Trophoblast cell (in vitro differentiated cells and primary cell): ENCODE measurements around the gene UST.

ENCODE experiments used
- DNase-seq, 2 donors: peaks; one replicate each; pipeline ENCODE4 v3.0.0-alpha.2; 2016
- H2AFZ ChIP-seq: 2 replicates; pipeline ENCODE4 v1.6.1; 2013; ENCODE audit warnings: low read length, moderate library complexity, mild to moderate bottlenecking; ENCODE audit not compliant: insufficient read depth, poor library complexity
- H2AK5ac ChIP-seq: 2 replicates; pipeline ENCODE4 v1.6.1; 2013; ENCODE audit warnings: mild to moderate bottlenecking, low read length
- H2BK120ac ChIP-seq: 2 replicates; pipeline ENCODE4 v1.6.1; 2013; ENCODE audit warnings: low read length, mild to moderate bottlenecking, moderate library complexity; ENCODE audit not compliant: insufficient read depth, poor library complexity
- H2BK12ac ChIP-seq: 2 replicates; pipeline ENCODE4 v1.6.1; 2013; ENCODE audit warnings: mild to moderate bottlenecking, low read length, moderate library complexity
- H2BK5ac ChIP-seq: 2 replicates; pipeline ENCODE4 v1.6.1; 2013; ENCODE audit warnings: low read length, low read depth, moderate library complexity, mild to moderate bottlenecking; ENCODE audit not compliant: poor library complexity
- H3K14ac ChIP-seq: 2 replicates; pipeline ENCODE4 v1.6.1; 2013; ENCODE audit warnings: mild to moderate bottlenecking, low read length
- H3K18ac ChIP-seq: 2 replicates; pipeline ENCODE4 v1.6.1; 2013; ENCODE audit warnings: mild to moderate bottlenecking, low read length
- H3K23ac ChIP-seq: 2 replicates; pipeline ENCODE4 v1.6.1; 2013; ENCODE audit warnings: low read length
- H3K27ac ChIP-seq: 2 replicates; pipeline ENCODE4 v1.5.1; 2013; ENCODE audit warnings: low read depth, mild to moderate bottlenecking, inconsistent platforms, low read length, moderate library complexity
- H3K27me3 ChIP-seq: 2 replicates; pipeline ENCODE4 v1.6.1; 2013; ENCODE audit warnings: inconsistent platforms, mild to moderate bottlenecking, low read length, moderate library complexity; ENCODE audit not compliant: insufficient read depth
- H3K36me3 ChIP-seq, 2 experiments: 1 replicate in 1 of 2; 2 replicates in 1 of 2; pipeline ENCODE4 v1.6.1; 2013; ENCODE audit warnings: low read length in 2 of 2, mild to moderate bottlenecking in 2 of 2, moderate library complexity in 1 of 2; ENCODE audit not compliant: insufficient read depth in 2 of 2, control insufficient read depth in 1 of 2
- H3K4ac ChIP-seq: 2 replicates; pipeline ENCODE4 v1.6.1; 2013; ENCODE audit warnings: low read depth, mild to moderate bottlenecking, low read length, moderate library complexity
- H3K4me1 ChIP-seq, 2 experiments: 1 replicate in 1 of 2; 2 replicates in 1 of 2; pipeline ENCODE4 v1.6.1; 2013; ENCODE audit warnings: low read length in 2 of 2, mild to moderate bottlenecking in 2 of 2, moderate library complexity in 1 of 2; ENCODE audit not compliant: insufficient read depth in 2 of 2, control insufficient read depth in 1 of 2
- H3K4me2 ChIP-seq: 2 replicates; pipeline ENCODE4 v1.6.1; 2013; ENCODE audit warnings: inconsistent platforms, mild to moderate bottlenecking, low read length, moderate library complexity
- H3K4me3 ChIP-seq: 2 replicates; pipeline ENCODE4 v1.5.1; 2013; ENCODE audit warnings: mild to moderate bottlenecking, low read depth, low read length, inconsistent platforms
- H3K79me1 ChIP-seq: one replicate; pipeline ENCODE4 v1.6.1; 2013; ENCODE audit warnings: low read length
- H3K79me2 ChIP-seq: 2 replicates; pipeline ENCODE4 v1.6.1; 2013; ENCODE audit warnings: low read length, mild to moderate bottlenecking; ENCODE audit not compliant: control insufficient read depth, insufficient read depth, poor library complexity
- H3K9ac ChIP-seq: 2 replicates; pipeline ENCODE4 v1.6.1; 2013; ENCODE audit warnings: mild to moderate bottlenecking, low read length
- H3K9me3 ChIP-seq: 2 replicates; pipeline ENCODE4 v1.6.1; 2013; ENCODE audit warnings: low read depth, mild to moderate bottlenecking, control low read depth, inconsistent platforms, low read length; ENCODE audit not compliant: insufficient read depth
- H4K12ac ChIP-seq: 2 replicates; pipeline ENCODE4 v1.6.1; 2013; ENCODE audit warnings: low read depth, mild to moderate bottlenecking, low read length, moderate library complexity
- H4K8ac ChIP-seq: 2 replicates; pipeline ENCODE4 v1.6.1; 2013; ENCODE audit warnings: low read depth, mild to moderate bottlenecking, low read length, moderate library complexity
- H4K91ac ChIP-seq: one replicate; pipeline ENCODE4 v1.6.1; 2013; ENCODE audit warnings: low read depth, mild to moderate bottlenecking, low read length, moderate library complexity
- WGBS: extraction: QIAGEN DNeasy Blood & Tissue Kit; methylation state at CpG from one replicate; pipeline ENCODE4 v1.1.7; 2013; ENCODE audit warnings: missing lambda C conversion rate; ENCODE audit not compliant: insufficient read length, insufficient coverage; ENCODE audit errors: extremely low coverage; 5-methylcytosine and 5-hydroxymethylcytosine counted together

Gene UST

GRCh38 chr6:149007846-149008245 is 261.0 kb downstream of the UST start:
- Histone ChIP-seq H2BK5ac (no peak overlapping the region), H3K4me2 (no peak overlapping the region), H3K27me3 (no peaks in the 10 kb centered on the region), H3K4ac (no peak overlapping the region), H4K8ac (no peak overlapping the region), H3K9me3 (no peaks in the 10 kb centered on the region), H2AK5ac (no peak overlapping the region), H2AFZ (no peak overlapping the region), H4K91ac (no peak overlapping the region), H3K4me1 (no peaks in the 10 kb centered on the region), H3K79me2 (no peaks in the 10 kb centered on the region), H3K27ac (no peak overlapping the region), H3K79me1 (peaks cover 2% of the 10 kb centered on the region), H2BK120ac (no peak overlapping the region), H2BK12ac (no peak overlapping the region), H3K14ac (no peak overlapping the region), H4K12ac (no peak overlapping the region), H3K9ac (no peak overlapping the region), H3K18ac (no peak overlapping the region), H3K4me3 (no peak overlapping the region), H3K36me3 (no peaks in the 10 kb centered on the region), H3K23ac (no peak overlapping the region)
- no CpG with 5 or more reads among the region's 2 CpGs for WGBS
- no peak for DNase-seq

DNA sequence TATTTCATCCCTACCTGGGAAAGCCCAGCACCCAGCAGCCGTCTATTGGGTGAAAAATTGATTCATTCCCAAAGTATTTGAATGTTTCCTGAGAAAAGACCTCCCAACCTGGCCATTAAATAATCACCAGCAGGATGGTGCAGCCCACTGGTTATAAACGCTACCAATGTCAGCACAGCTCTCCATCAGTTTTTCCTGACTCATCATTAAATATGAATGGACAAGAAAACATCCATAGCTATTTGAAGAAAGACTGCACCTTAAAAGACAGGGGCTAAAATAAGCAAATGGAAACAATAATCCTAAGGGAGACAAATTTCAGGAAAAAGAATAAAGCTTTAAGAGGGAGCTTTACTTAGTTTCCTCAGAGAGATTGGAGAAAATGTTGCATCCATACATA is 261.9 kb downstream of the UST start:
- Histone ChIP-seq H3K4me3 (no peak overlapping the region), H3K36me3 (no peaks in the 10 kb centered on the region), H3K4me1 (no peaks in the 10 kb centered on the region), H2BK12ac (no peak overlapping the region), H3K79me2 (no peaks in the 10 kb centered on the region), H3K79me1 (peaks cover 2% of the 10 kb centered on the region), H2BK120ac (no peak overlapping the region), H2AK5ac (no peak overlapping the region), H3K23ac (no peak overlapping the region), H3K27ac (no peak overlapping the region), H3K9ac (no peak overlapping the region), H4K91ac (no peak overlapping the region), H2BK5ac (no peak overlapping the region), H3K27me3 (no peaks in the 10 kb centered on the region), H4K12ac (no peak overlapping the region), H3K4ac (no peak overlapping the region), H3K18ac (no peak overlapping the region), H3K4me2 (no peak overlapping the region), H2AFZ (no peak overlapping the region), H3K9me3 (no peaks in the 10 kb centered on the region), H3K14ac (no peak overlapping the region), H4K8ac (no peak overlapping the region)
- no peak for DNase-seq
- WGBS, result no CpG with 5 or more reads among the region's 2 CpGs

DNA sequence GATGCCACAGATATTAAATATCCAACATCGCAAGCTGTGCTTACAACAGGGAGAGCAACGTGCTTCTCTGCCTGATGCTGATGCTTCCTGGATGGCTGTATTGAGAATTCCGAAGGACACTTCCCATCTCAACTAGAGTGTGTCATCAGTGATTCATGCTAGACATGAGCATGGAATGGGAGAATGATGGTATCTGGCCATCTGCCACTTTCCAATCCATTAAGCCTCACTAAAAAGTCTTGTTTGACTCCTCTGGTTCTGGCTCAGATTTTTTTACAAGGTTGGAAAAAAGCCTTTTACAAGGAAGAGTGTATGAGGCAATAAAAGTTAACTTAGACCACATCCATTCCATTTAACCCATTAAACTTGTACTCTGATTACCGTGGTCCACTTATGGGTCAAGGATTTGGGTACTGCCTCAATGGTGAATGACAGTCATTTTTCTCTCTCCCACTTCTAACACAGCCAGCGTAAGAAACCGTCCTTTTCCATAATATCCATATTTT is 265.3 kb downstream of the UST start:
- no peak overlapping the region for H3K4me2 ChIP-seq
- no peak overlapping the region for H2AFZ ChIP-seq
- H4K8ac ChIP-seq, result no peak overlapping the region
- H3K27ac ChIP-seq, result no peak overlapping the region
- H3K27me3 ChIP-seq, result no peaks in the 10 kb centered on the region
- H3K9ac ChIP-seq, result no peak overlapping the region
- no peaks in the 10 kb centered on the region for H3K79me2 ChIP-seq
- peaks cover 0 to 4% of the 10 kb centered on the region in 2 experiments for H3K4me1 ChIP-seq
- H3K23ac ChIP-seq, result no peak overlapping the region
- no peak overlapping the region for H4K12ac ChIP-seq
- WGBS, result no CpG with 5 or more reads among the region's 6 CpGs
- no peak overlapping the region for H3K4me3 ChIP-seq
- no peak overlapping the region for H3K4ac ChIP-seq
- no peaks in the 10 kb centered on the region for H3K9me3 ChIP-seq
- H3K79me1 ChIP-seq, result peaks cover 2% of the 10 kb centered on the region
- H2BK12ac ChIP-seq, result no peak overlapping the region
- H2AK5ac ChIP-seq, result no peak overlapping the region
- H4K91ac ChIP-seq, result no peak overlapping the region
- H2BK120ac ChIP-seq, result no peak overlapping the region
- H3K18ac ChIP-seq, result no peak overlapping the region
- no peaks in the 10 kb centered on the region for H3K36me3 ChIP-seq
- H2BK5ac ChIP-seq, result no peak overlapping the region
- H3K14ac ChIP-seq, result no peak overlapping the region
- DNase-seq, result peak; percentile 82 to 92

DNA sequence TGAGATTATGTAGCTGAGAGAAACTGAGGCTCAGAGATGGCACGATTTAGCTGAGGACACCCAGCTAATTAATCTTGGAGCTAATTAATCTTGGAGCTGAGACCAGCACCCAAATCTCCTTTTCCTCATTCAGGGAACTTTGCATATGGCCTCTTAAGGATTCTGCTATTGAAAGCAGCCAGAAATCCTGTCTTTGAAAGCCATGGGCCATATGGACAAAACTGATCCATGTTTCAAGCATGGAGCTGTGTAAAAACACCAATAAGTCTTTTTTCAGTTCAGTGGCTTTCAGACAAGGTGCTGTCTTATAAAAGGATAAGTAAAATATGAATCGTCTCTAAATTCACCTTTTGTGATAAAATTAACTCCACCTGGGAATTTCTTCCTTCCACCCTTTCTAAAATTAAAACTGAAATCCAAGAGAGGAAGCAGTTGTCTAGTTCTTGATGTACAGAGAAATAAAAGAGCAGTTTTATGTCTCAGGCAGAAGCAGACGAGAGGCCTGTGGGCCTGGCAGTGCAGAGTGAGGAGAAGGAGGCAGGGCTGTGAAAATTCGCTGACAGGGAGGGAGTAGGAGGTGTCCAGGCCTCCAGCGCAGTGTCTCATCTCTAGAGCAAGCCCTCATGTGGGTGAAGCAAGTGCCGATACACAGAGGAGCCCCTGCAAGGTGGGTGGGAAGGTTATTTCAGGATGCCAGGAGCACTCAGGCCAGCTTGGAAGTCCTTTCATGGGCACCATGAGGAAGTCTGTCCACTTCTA is 266.9 kb downstream of the UST start:
- Histone ChIP-seq H3K79me1 (peaks cover 2% of the 10 kb centered on the region), H2BK120ac (no peak overlapping the region), H3K4ac (no peak overlapping the region), H3K4me2 (no peak overlapping the region), H3K4me3 (no peak overlapping the region), H3K79me2 (no peaks in the 10 kb centered on the region), H3K27ac (no peak overlapping the region), H3K9ac (no peak overlapping the region), H3K36me3 (no peaks in the 10 kb centered on the region), H4K91ac (no peak overlapping the region), H3K23ac (no peak overlapping the region), H4K12ac (no peak overlapping the region), H2BK12ac (no peak overlapping the region), H2BK5ac (no peak overlapping the region), H3K18ac (no peak overlapping the region), H2AK5ac (no peak overlapping the region), H3K27me3 (no peaks in the 10 kb centered on the region), H2AFZ (no peak overlapping the region), H3K14ac (no peak overlapping the region), H3K4me1 (peaks cover 0 to 4% of the 10 kb centered on the region in 2 experiments), H4K8ac (no peak overlapping the region), H3K9me3 (no peaks in the 10 kb centered on the region)
- DNase-seq, result no peak
- WGBS, result no CpG with 5 or more reads among the region's 6 CpGs
